Right atrium auricular region (tissue), 2 donors: ENCODE results near the gene SPATS2. TPM values are rescaled to one million over a fixed set of nuclear protein-coding genes. Genes with fewer than 3 reads are reported as not detected.
A peak's percentile ranks its signal among the peaks of the same experiment; 100 is the strongest.

Experiments used
- DNase-seq: peaks from one replicate; pipeline ENCODE4 v3.0.0-alpha.2; 2019; ENCODE audit warnings: low spot score
- H3K27ac ChIP-seq, 2 donors: fragments of 200-600 bp; sonication (generic); 1 replicate in 1 of 2; 2 replicates in 1 of 2; pipeline ENCODE4 v1.5.1; 2016 to 2019
- H3K27me3 ChIP-seq, 2 donors: fragments of 200-600 bp; sonication (generic); one replicate each; pipeline versions ENCODE4 v1.5.1 to v1.6.0; 2017 to 2019
- H3K36me3 ChIP-seq: fragments of 200-600 bp; sonication (generic); one replicate; pipeline ENCODE4 v1.5.1; 2016
- H3K4me1 ChIP-seq, 2 donors: fragments of 200-600 bp; sonication (generic); one replicate each; pipeline versions ENCODE4 v1.5.1 to v1.6.0; 2017 to 2019
- H3K4me3 ChIP-seq, 2 donors: fragments of 200-600 bp; sonication (generic); 1 replicate in 1 of 2; 2 replicates in 1 of 2; pipeline ENCODE4 v1.5.1; 2017 to 2019; ENCODE audit warnings: mild to moderate bottlenecking in 1 of 2, moderate library complexity in 1 of 2
- H3K9me3 ChIP-seq, 2 donors: fragments of 200-600 bp; sonication (generic); one replicate each; pipeline ENCODE4 v1.5.1; 2019
- total RNA-seq, 2 donors: library from RNA; depleted of rRNA; stranded (reverse); fragments of >200 nt; gene quantifications; one replicate each; pipeline ENCODE4 v1.1.0, GENCODE V29; 2016
- TF ChIP-seq, protein P1 (sequence below), 2 donors: fragments of 200-600 bp; sonication (generic); IDR thresholded peaks; one replicate each; pipeline ENCODE4 v1.5.1; 2019; ENCODE audit warnings: antibody characterized with exemption in 2 of 2

SPATS2 gene
- total RNA-seq, 2 donors from 2014 or later = 4.6 to 7.6 TPM

DNA sequence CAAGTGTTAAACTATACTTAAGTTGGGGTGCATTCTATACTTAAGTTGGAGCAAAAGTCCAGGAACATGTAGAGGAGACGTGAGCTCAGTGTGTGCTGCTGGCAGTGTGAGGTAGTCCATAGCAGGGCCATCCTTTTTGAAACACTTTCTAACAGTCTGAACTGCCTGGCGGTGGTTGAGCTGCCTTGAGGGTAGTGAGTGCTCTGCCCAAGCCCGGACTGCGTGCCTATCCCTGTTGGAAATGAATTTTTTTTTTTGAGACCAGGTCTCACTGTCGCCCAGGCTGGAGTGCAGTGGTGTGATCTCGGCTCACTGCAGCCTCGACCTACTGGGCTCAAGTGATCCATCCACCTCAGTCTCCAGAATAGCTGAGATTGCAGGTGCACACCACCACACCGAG lies 185.6 kb downstream of the SPATS2 start:
- TF ChIP-seq, protein P1, sequence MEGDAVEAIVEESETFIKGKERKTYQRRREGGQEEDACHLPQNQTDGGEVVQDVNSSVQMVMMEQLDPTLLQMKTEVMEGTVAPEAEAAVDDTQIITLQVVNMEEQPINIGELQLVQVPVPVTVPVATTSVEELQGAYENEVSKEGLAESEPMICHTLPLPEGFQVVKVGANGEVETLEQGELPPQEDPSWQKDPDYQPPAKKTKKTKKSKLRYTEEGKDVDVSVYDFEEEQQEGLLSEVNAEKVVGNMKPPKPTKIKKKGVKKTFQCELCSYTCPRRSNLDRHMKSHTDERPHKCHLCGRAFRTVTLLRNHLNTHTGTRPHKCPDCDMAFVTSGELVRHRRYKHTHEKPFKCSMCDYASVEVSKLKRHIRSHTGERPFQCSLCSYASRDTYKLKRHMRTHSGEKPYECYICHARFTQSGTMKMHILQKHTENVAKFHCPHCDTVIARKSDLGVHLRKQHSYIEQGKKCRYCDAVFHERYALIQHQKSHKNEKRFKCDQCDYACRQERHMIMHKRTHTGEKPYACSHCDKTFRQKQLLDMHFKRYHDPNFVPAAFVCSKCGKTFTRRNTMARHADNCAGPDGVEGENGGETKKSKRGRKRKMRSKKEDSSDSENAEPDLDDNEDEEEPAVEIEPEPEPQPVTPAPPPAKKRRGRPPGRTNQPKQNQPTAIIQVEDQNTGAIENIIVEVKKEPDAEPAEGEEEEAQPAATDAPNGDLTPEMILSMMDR (IDR thresholded peaks at IDR 0.05) = no peak
- DNase-seq = no peak
- no peak overlapping the region for H3K4me3 ChIP-seq
- H3K36me3 ChIP-seq = peaks cover 18% of the 10 kb centered on the region
- no peaks in the 10 kb centered on the region for H3K9me3 ChIP-seq
- peaks cover 0 to 25% of the 10 kb centered on the region in 2 donors for H3K4me1 ChIP-seq
- peak overlapping the region in 1 of 2 donors; percentile 55 for H3K27ac ChIP-seq
- H3K27me3 ChIP-seq = no peaks in the 10 kb centered on the region

DNA sequence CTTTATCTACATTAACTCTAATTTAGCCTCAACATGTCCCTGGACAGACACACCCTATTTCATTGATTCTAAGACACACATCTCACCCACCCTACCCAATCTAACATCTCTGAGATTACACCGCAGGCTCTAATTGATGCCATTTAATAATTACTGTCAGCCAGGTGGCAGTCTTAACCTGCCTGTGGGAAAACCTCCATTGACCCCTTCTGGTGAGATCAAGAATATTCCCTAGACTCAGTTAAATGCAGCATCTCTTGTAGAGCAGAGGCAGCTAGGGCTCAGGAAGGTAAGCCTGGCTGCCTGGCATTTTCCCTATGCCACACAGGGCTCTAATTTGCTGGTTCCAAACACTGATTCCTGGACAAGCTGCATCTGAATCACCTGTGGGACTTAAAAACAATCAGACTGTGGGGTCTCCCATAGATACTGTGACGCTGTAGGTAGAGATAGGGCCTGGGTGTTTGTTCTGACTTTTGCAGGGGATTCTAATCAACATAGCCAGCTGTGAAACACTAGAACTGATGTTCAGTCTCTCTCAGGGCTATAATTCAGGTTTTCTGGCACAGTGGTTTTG lies 186.3 kb downstream of the SPATS2 start:
- no peak for DNase-seq
- Histone ChIP-seq H3K36me3 (peaks cover 25% of the 10 kb centered on the region), H3K27ac (no peak overlapping the region), H3K9me3 (no peaks in the 10 kb centered on the region), H3K4me1 (peaks cover 0 to 21% of the 10 kb centered on the region in 2 donors), H3K4me3 (no peak overlapping the region), H3K27me3 (no peaks in the 10 kb centered on the region)
- TF ChIP-seq, protein P1 (IDR thresholded peaks at IDR 0.05) = peak in 1 of 2 donors; percentile 42

DNA sequence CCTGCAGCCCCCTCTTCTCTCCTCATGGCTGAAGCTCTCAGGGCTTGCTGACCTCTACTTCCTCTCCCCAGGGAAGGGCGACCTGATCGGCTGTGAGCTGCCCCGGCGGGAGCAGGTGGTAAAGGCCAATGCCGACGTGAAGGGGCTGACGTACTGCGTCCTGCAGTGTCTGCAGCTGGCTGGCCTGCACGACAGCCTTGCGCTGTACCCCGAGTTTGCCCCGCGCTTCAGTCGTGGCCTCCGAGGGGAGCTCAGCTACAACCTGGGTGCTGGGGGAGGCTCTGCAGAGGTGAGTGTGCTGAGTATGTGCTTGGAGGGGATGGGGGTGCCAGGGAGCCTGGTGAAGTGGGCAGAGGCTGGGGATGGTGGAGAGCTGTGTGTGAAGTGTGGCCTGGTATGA lies 187.0 kb downstream of the SPATS2 start:
- no peak overlapping the region for H3K4me3 ChIP-seq
- TF ChIP-seq, protein P1 (IDR thresholded peaks at IDR 0.05) = no peak

DNA sequence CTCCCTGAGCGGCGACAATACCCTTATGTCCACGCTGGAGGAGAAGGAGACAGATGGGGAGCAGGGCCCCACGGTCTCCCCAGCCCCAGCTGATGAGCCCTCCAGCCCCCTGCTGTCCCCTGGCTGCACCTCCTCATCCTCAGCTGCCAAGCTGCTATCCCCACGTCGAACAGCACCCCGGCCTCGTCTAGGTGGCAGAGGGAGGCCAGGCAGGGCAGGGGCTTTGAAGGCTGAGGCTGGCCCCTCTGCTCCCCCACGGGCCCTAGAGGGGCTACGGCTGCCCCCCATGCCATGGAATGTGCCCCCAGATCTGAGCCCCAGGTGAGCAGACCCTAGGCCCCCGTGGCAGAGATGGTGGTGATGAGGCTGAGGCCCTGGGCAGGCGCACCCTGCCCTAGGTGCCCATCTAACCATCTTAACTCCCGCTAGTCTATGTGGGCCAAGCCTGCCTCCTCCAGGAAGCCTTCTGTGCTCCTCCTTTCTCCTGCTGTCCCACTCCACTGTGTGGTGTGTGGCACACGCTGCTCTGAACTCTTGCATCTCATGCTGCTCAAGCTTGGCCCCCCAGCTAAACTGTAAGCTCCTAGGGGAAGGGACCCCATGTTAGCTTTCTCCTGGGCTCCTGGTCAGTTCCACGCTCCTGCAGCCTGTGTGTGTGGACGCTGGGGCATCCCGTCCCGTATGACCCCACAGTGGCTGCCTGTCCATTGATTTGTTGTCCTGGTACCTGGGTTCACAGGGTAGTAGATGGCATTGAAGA lies 188.5 kb downstream of the SPATS2 start:
- Histone ChIP-seq H3K27ac (no peak overlapping the region), H3K9me3 (no peaks in the 10 kb centered on the region), H3K36me3 (peaks cover 47% of the 10 kb centered on the region), H3K27me3 (no peaks in the 10 kb centered on the region), H3K4me1 (peaks cover 0 to 11% of the 10 kb centered on the region in 2 donors), H3K4me3 (no peak overlapping the region)
- TF ChIP-seq, protein P1 (IDR thresholded peaks at IDR 0.05) = no peak
- DNase-seq = no peak

More for the DNA sequence above, 187.0 kb downstream of the SPATS2 start:
- H3K4me1 ChIP-seq = peaks cover 0 to 15% of the 10 kb centered on the region in 2 donors
- no peak for DNase-seq
- H3K27me3 ChIP-seq = no peaks in the 10 kb centered on the region
- no peak overlapping the region for H3K27ac ChIP-seq
- H3K9me3 ChIP-seq = no peaks in the 10 kb centered on the region
- peaks cover 32% of the 10 kb centered on the region for H3K36me3 ChIP-seq

DNA sequence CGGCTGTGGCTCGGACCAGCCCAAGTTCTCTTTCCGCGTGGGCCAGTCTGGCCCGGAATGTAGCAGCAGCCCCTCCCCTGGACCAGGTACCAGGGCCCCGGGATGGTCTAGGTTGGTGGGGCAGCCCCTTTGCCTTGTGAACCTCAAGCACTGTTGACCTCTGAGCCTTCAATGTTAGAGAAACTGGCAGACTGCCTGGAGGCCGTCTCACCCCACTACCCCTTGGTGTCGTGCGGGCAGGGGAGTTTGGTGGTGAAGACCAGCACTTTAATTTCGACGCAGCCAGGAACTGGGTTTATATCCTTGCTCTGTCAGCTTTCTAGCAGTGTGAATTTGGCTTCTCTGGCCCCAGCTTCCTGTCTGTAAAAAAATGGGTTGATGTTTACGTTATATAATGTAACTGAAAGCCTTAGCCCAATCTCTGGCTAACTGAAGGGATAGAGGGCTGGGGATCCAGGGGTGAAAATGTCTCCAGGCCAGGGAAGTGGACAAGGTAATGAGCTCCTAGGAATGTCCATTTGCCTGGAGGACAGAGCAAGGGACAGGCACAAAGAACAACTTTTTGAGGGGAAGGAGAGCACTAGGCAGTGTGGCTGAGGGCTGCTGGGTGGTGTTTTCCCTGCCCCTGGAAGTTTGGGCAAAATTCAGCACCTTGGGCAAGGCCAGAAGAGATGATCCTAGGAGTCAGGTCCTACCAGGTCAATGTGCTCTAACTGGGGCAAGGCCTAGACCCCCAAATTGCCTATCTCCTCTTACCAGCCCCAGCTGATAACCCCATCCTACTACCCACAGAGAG lies 189.3 kb downstream of the SPATS2 start:
- TF ChIP-seq, protein P1 (IDR thresholded peaks at IDR 0.05) = no peak
- H3K27ac ChIP-seq = no peak overlapping the region
- H3K36me3 ChIP-seq = peaks cover 55% of the 10 kb centered on the region

More for the DNA sequence above, 189.3 kb downstream of the SPATS2 start:
- no peaks in the 10 kb centered on the region for H3K27me3 ChIP-seq
- no peak for DNase-seq
- H3K9me3 ChIP-seq = no peaks in the 10 kb centered on the region
- no peak overlapping the region for H3K4me3 ChIP-seq
- H3K4me1 ChIP-seq = peaks cover 0 to 10% of the 10 kb centered on the region in 2 donors
